HG03354 (cell line): ENCODE data around the gene CPD.

Source experiments
- ATAC-seq: cut with Tn5 transposase; IDR thresholded peaks from one replicate; pipeline ENCODE4 v1.9.1; 2021; ENCODE audit warnings: mild to moderate bottlenecking; ENCODE audit not compliant: unreplicated experiment, poor library complexity, severe bottlenecking

CPD gene

GRCh38 chr17:30351735-30352134, 27.0 kb upstream of the CPD start:
- ATAC-seq = no peak

GRCh38 chr17:30352240-30352814, 26.4 kb upstream of the CPD start:
- no peak for ATAC-seq

DNA sequence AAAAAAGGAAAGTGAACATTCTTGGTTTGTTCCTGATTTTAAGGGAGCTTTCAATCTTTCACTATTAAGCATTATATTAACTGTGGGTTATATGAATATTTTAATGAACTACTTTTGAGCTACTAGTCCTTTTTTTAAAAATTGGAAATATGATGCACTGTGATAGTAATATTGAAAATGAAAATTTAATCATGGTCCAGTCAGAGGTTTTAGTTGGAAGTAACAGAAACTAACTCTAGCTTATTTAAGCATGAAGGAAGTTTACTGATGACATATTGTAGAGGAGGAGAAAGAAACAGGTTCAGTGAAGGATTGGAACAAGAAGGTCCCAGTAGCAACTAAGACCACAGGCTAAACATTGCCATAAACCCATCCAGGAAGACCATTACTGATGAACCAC, 24.0 kb upstream of the CPD start:
- ATAC-seq = no peak

- ATAC-seq = no peak
Observed at GRCh38 chr17:30357476-30357875, 21.3 kb upstream of the CPD start.

DNA sequence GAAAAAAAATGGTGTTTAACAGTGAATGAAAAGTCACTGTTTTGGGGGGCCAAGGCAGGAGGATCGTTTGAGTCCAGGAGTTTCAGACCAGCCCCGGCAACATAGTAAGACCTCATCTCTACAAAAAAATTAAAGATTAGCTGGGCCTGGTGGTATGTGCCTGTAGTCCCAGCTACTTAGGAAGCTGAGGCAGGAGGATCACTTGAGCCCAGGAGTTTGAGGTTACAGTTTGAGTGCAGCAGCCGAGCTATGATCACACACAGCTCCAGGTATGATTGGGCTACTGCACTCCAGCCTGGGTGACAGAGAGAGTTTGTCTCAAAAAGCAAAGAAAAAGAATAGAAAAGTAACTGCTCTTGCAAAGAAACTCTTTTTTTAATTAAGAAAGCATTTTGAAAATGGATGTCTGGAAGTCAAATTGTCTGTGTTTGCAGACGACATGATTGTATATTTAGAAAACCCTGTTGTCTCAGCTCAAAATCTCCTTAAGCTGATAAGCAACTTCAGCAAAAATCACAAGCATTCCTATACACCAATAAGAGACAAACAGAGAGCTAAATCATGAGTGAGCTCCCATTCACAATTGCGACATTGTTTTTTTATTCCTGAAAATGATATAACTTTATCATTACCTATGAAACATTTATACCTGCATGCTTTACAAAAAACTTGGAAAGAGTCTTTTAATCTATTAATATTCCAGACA, 20.5 kb upstream of the CPD start:
- no peak for ATAC-seq

- no peak for ATAC-seq
Observed at GRCh38 chr17:30360086-30360808, 18.5 kb upstream of the CPD start.

- no peak for ATAC-seq
Observed at GRCh38 chr17:30361766-30362279, 16.9 kb upstream of the CPD start.

DNA sequence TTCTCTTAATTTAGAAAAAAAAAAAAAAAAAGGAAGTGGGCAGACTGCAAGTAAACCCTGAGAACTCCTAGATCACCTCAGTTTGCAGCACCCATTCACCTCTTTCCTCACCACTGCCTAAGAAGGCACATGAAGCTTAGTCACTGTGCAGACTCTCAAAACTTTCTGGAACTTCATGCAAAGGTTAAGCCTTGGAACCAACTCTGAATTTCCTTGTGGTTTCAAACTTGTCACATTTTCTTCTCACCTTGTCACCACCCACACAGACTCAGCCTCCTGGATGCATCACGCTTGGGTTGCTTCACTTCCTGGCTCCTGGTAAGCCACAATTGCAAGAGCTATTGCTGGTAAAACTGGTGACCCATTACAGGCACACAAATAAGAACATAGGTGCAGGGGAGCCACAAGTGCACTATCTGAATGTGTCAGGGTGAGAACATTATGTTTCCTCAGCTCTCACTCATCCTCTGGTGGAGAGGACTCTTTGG, 15.0 kb upstream of the CPD start:
- peak; percentile 77 for ATAC-seq

GRCh38 chr17:30366536-30366935, 12.2 kb upstream of the CPD start:
- no peak for ATAC-seq

- ATAC-seq = no peak
Observed at GRCh38 chr17:30368912-30369720, 9.6 kb upstream of the CPD start.

DNA sequence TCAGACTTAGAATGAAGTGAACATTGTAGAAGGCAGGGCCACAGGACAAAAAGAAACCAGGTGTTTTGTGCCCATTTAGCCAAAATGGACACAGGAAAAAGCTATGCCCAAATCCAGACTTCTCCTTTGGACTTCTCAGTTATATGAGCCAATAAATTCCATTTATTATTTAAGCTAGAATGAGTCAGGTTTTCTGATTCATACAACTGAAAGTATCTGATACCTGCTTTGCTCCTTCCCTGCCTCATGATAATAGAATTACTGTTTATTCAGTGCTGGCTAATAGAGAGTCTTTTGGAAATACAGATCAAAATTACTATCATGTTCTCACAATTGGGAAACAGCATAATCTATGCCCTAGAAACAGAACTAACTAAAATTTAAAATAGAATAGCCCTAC, 8.7 kb upstream of the CPD start:
- ATAC-seq = no peak

DNA sequence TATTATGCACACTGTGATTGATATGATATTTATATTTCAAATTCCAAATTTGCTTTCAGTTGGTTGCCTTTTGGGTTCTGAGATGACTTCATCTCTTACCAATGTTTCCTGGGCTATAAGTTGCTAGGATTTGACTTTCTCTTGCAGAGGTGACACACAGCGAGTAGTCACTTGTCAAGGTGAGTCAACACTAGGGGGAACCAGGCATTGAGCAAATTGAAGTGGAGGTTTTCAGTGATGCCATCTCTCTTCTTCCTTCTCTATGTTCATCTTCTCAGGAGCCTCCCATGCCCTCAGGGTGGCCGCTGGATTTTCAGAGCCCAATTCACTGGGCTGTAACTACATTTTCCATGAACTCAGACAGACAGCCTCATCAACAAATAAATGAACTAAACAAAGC, 6.0 kb upstream of the CPD start:
- ATAC-seq = no peak

GRCh38 chr17:30375661-30376060, 3.1 kb upstream of the CPD start:
- ATAC-seq = no peak

DNA sequence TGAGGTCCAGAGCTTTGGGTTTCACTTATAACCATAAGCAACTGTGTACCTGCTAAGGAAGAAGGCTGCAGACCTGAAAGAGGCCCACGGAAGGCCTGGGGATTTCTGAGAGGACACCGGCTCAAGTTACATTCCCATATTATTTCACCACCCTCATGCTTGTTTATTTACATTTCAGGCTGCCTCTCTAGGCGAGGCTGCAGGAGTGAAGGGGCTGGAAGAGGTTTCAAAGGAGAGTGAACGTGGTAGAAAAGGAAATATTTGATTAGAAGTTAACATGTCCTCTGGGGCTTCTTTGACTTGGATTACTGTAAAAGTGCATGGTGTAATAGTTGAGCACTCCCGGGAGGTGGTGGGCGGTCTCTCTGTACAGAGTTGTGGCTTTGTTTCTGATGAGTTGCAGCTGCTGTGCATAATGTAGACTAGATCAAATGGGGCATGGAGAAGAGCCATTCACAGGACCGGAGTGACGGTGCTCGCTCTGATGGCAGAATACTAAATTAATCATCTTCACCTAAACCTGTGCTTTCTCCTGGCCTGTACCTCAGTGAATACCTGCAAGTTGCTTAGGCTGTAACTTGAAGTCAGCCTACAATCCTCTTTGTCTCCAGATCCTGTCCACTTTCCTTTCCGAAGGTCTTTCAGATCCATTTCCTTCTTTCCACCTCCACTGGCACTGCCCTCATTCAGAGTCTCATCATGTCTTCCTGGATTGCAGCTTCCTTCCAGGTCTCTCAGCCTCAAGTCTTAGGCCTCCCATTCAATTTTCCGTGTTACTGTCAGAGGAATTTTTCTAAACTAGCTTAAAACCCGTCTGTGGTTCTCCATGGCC, 1.9 kb upstream of the CPD start:
- ATAC-seq = no peak

DNA sequence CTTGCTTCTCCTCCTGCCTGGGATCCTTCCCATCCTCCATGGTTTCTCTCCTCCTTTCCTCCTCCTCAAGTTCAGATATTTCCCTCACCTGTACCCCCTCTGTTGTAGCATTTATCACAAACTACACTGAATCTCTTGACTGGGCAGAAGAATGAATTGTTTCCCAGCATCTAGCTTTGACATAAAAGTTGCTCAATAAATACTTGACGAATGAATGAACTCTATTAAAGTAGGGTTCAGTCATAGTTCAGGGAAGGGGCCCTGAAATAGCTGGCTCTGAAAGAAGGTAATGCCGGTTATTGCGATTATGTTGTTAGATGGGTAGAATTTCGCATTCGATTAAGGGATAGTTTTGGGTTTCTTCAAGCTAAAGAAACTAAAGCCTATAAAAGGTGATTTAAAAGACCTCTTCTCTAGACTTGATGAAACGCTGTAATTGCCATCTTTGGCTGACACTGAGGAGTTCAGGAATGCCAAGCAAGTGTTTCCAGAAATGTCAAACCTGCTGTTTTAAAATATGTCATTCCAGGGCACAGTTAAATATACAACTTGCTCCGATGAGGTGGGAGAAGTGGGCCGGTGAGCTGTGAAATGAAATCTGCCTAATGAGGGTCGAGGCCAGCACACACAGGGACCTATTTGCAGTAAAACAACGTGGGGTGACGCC, 1.0 kb upstream of the CPD start:
- no peak for ATAC-seq

DNA sequence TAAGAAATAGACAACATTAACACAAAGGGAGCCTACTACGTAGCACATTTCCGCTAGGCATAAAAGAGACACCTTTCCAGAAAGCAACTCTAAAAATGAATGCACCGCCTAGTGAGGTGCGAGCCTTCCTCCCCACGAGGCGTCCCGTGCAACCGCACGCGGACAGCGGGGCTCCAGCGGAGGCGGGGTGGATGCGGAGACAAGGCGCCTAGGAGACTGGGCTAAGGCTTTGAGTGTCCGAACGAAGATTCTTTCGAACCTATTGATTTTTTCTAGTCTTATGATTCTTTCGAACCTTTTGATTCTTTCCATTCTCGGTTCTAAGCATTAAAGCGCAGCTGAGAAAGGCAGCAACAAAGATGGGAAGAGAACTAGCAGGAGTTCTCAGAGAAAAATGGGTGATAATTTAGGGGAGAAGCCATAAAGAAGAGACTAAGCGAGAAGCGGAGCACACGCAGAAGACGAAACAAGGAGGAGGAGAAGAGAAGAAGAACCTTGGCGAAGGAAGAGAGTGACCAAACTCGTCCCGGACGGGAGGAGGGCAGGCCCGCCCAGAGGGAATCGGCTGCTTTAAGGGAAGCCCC, 394 bp upstream of the CPD start:
- peak; percentile 2 for ATAC-seq

DNA sequence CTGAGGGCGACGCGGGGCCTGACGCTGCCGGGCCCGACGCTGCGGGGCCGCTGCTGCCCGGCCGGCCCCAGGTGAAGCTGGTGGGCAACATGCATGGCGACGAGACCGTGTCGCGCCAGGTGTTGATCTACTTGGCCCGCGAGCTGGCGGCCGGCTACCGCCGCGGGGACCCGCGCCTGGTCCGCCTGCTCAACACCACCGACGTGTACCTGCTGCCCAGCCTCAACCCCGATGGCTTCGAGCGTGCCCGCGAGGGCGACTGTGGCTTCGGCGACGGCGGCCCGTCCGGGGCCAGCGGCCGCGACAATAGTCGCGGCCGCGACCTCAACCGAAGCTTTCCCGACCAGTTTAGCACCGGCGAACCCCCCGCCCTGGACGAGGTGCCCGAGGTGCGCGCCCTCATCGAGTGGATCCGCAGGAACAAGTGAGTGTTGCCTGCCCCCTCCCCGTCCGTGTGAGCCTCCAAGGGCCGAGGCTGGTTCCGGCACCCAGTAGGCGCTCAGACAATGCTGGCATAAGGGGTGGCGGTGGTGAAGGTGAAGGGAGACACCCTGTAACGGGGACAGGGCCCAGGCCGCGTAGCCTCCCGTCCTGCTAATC, 676 bp downstream of the CPD start:
- ATAC-seq = peak; percentile 7

DNA sequence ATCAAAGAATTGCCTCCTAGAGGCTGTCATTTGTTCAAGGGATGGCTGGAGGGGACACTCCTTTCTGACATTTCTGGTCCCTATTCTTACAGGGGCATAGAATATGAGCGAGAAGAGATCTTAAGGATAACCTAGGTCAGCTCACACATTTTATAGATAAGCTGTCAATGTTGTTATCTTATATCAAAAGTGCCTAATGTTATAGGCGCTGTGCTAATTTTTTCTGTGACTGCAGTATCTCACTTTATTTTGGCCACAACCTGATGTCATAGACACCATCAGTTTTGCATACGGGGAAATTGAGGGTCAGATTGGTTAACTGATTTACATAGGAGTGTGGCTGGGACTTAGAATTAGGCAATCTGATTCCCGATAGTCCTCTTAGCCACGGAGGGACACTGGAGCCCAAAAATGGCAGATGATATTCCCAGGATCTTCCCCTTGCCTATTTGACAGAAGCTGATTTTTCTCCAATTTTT, 1.2 kb downstream of the CPD start:
- ATAC-seq = peak; percentile 8
